Dermis blood vessel endothelial cell (primary cell): ENCODE measurements around the gene LTBP1. TPM values are rescaled to one million over a fixed set of nuclear protein-coding genes. Genes with fewer than 3 reads are reported as not detected.
"Not testable (repeated sequence)": the region's sequence is repeated elsewhere in the genome, so short reads cannot be mapped to it uniquely, and the experiment has no call there.

Experiments
- DNase-seq: peaks from one replicate; pipeline ENCODE4 v3.0.0; 2010
- total RNA-seq: library from RNA; depleted of rRNA; stranded (reverse); fragments of >200 nt; gene quantifications from 2 replicates; pipeline ENCODE4 v1.2.3, GENCODE V29; 2014

Gene LTBP1, protein sequence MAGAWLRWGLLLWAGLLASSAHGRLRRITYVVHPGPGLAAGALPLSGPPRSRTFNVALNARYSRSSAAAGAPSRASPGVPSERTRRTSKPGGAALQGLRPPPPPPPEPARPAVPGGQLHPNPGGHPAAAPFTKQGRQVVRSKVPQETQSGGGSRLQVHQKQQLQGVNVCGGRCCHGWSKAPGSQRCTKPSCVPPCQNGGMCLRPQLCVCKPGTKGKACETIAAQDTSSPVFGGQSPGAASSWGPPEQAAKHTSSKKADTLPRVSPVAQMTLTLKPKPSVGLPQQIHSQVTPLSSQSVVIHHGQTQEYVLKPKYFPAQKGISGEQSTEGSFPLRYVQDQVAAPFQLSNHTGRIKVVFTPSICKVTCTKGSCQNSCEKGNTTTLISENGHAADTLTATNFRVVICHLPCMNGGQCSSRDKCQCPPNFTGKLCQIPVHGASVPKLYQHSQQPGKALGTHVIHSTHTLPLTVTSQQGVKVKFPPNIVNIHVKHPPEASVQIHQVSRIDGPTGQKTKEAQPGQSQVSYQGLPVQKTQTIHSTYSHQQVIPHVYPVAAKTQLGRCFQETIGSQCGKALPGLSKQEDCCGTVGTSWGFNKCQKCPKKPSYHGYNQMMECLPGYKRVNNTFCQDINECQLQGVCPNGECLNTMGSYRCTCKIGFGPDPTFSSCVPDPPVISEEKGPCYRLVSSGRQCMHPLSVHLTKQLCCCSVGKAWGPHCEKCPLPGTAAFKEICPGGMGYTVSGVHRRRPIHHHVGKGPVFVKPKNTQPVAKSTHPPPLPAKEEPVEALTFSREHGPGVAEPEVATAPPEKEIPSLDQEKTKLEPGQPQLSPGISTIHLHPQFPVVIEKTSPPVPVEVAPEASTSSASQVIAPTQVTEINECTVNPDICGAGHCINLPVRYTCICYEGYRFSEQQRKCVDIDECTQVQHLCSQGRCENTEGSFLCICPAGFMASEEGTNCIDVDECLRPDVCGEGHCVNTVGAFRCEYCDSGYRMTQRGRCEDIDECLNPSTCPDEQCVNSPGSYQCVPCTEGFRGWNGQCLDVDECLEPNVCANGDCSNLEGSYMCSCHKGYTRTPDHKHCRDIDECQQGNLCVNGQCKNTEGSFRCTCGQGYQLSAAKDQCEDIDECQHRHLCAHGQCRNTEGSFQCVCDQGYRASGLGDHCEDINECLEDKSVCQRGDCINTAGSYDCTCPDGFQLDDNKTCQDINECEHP (N-terminal part only)
- 37.9 and 148 TPM in 2 replicates for total RNA-seq

- peak; percentile 85 for DNase-seq
Observed at GRCh38 chr2:32946314-32947075, at the start of gene LTBP1. LTBP1 (plus strand) TSS chr2:32946953; CDS start chr2:32947325, 372 bp downstream.

- DNase-seq: no peak
Observed at GRCh38 chr2:32900246-32900973, 46.3 kb upstream of the LTBP1 start.

DNA sequence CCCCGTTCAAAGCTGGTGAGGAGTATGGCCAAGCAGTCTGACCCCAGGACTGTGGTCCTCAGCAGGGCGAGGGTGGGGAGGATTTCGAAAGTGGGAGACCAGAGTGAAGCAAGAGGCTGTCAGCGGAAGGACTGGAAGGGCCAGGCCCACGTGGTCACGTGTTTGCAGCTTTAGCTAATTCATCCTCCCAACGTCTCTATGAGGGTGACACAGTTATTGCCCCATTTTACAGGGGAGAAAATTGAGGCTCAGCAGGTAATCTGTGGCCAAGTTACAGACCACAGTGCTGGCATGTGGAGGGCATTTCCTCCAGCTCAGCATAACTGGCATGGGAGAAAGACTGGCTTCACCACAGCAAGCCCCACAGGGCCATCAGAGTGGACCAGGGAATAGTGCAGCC is 45.4 kb upstream of the LTBP1 start:
- DNase-seq: no peak

DNA sequence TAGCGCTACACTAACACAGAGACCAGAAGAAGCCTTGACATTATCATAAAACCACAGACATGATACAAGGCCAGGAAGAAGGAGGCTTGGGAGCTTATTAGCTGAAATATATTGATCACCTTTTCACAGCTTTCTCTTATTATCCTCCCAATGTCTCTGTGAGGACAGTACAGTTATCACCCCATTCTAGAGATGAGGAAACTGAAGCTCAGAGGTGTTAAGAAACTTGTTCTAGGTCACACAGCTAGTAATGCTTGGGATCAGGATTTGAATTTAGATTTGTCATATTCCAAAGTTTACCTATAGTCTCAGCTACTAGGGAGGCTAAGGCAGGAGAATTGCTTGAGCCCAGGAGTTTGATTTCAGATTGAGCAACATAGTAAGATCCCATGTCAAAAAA is 44.6 kb upstream of the LTBP1 start:
- no peak for DNase-seq

- DNase-seq: no peak
Observed at GRCh38 chr2:32902986-32903385, 43.8 kb upstream of the LTBP1 start.

- no peak for DNase-seq
Observed at GRCh38 chr2:32904074-32904473, 42.7 kb upstream of the LTBP1 start.

- no peak for DNase-seq
Observed at GRCh38 chr2:32904751-32905150, 42.0 kb upstream of the LTBP1 start.

- no peak for DNase-seq
Observed at GRCh38 chr2:32905270-32905669, 41.5 kb upstream of the LTBP1 start.

DNA sequence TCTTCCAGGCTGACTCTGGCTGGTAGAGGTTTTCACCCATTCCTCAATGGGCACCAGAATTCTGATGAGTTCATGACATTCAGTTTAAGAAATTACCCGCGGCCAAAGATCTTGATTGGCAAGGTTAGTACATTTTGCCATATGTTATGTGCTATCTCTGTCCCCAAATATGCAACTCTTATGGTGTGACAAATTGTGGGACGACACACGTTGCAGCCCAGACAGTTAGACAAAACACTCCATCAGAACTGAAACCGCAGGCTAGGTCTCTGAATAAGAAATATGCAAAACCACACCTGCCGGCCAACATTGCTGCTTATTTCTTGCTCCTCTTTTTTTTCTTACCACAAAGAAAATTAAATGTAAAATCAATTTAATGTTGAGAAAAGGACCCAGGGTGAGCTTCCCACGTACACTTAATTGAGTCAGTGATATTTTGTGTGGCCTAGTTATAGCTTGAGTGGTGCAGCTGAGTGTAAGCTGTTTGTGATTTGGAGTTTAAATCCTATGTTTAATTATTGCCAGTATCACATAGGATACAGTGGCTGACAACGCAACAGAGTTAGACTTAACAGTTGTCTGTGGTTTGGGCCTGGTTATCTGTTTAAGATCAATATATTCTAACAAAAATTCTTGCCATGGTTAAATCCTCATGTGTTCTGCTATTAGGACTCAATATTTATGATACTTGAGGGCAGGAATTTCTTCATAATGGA is 35.7 kb upstream of the LTBP1 start:
- no peak for DNase-seq

GRCh38 chr2:32915694-32916093 is 31.1 kb upstream of the LTBP1 start:
- no peak for DNase-seq

DNA sequence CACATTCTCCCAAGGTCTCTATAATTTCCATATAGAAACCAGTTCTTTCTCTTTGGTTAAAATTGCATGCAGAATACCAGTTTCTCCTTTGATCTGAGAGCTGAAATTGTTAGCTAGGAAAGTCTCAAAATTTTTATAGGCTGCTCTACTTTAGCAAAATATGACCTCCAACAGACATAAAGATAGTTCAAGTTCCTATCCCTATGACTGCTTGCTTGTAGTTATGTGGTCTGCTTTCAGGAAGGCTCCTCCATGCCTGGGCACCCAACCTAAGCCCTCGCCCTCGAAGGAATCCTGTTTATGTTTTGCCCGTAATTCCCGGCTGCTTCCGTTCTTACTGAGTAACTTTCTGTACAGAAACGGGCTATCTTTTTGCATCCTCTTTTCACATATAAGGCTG is 28.0 kb upstream of the LTBP1 start:
- DNase-seq: no peak

DNA sequence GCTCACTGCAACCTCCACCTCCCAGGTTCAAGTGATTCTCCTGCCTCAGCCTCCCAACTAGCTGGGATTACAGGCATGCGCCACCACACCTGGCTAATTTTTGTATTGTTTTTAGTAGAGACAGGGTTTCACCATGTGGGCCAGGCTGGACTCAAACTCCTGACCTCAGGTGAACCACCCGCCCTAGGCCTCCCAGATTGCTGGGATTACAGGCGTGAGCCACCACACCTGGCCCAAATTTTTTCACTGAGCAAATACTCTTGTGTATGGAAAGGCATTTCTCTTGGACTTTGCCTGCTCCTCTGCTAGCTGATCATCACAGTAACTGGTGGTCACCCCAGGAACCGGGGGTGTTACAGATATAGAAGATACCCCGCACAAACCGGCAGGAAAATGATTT is 26.9 kb upstream of the LTBP1 start:
- not testable (repeated sequence) for DNase-seq

- DNase-seq: not testable (repeated sequence)
Observed at GRCh38 chr2:32921486-32921885, 25.3 kb upstream of the LTBP1 start.

DNA sequence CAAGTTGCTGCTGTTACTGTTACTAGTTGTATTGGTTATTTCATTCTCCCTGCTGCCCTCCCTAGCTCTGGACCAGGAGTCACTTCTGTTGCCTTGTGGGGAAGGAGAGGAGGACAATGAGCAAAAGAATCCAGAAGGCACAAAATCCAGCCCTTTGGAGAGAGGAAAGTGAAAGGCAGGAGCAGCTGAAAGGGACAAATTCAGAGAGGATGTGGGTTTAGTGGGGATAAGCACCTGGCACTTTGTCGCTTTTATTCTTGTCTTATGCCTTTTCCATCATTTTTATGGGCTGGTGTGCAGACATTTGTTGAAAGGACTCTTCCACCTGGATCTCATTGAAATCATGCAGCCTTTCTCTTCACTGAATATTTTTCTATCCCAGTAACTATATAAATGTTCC is 24.3 kb upstream of the LTBP1 start:
- no peak for DNase-seq

GRCh38 chr2:32923109-32923508 is 23.6 kb upstream of the LTBP1 start:
- DNase-seq: no peak

DNA sequence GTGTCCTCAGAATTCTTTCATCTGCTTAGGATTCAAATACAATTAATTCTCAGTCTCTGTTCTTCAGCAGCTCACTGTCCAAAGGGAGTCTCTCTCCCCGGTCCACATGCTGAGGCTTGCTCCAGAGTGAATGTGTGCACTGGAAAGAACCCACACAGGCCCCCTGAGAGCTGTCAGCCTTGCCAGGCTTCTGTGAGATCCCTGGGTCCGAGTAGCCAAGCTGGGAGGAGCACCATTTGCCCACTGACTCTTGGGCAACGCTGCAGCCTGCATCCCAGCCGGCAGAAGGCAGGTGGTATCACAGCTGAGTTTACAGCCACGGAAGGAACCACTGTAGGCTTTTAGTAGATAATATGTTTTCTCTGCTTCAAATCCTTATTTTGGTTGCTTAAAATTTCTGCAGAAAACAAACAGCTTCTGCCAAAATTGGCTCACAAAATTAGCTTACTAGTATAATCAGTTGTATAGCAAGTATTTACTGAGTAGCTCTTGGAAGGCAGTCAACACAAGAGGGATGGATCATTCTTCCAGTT is 21.4 kb upstream of the LTBP1 start:
- no peak for DNase-seq

DNA sequence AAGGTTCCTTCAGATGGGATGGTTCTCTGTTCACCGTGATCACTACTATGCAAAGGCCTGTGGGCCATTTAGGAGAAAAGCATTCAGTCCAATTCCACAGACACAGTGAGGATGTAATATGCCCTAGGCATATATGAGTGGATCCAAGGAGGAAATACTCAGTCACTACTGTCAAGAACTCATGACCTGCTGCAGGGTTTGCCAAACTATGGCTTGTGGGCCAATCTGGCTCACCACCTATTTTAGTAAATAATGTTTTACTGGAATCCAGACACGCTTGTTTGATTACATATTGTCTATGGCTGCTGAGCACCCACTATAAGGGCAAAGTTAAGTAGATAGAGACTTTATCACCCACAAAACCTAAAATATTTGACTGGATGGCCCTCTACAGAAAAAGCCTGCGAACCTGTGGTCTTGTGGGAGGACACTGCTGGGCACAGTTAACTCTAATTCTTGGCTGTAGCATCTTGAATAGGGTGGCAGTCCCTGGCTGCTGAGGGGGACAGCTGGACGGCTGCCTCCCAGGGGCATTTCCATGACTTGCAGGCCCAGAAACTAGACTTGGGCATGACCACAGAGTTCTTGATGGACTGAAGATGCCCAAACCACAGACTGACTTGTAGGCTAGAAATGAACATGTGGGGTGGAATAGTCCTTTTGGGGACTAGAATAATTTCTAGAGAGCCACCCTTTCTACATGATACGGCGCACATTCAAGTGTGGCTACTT is 20.6 kb upstream of the LTBP1 start:
- no peak for DNase-seq

DNA sequence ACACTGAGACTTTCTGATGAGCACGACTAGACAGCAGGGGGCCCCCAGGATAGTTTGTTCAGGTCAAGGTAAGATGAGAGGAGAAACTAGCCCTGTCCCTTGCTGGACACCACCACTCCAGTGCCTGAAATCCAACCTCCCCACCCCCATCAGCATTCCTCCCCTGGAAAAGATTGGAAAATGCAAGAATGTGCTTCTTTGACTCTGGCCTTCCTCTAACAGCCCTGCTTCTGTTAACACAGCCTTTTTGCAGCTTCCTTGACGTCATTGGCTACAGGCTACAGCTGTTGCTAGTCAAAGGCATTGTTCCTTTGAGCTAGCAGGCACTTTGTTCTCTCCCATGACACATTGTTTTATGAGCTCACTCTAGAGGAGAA is 20.1 kb upstream of the LTBP1 start:
- peak; percentile 69 for DNase-seq

GRCh38 chr2:32930436-32930835 is 16.3 kb upstream of the LTBP1 start:
- no peak for DNase-seq

DNA sequence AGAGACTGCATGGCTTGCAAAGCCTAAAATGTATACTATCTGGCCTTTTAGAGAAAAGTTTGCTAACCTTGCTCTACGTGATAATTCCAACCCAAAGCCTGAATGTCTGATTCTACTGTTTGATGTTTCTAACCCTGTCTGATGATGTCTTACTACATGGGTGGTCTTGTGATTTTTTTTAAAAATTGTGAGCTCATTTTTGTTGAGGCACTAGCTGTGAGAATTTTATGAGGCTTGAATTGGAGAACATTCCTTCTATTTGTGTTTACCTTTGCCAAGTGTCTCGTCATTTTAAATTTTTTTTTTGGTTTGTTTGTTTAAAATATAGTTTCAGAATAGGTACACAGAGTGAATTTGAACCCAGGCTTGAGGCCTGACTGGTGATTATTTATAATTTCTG is 15.2 kb upstream of the LTBP1 start:
- no peak for DNase-seq
